HepG2 (cell line): Measurements from ENCODE around the gene DNAJB11. TPM values are rescaled to one million over a fixed set of nuclear protein-coding genes. Genes with fewer than 3 reads are reported as not detected.

Experiments used
- AHR ChIP-seq: IDR thresholded peaks from 2 replicates; pipeline ENCODE4 v1.6.1; 2018; ENCODE audit warnings: missing genetic modification reagents, missing compliant biosample characterization
- CEBPG ChIP-seq: IDR thresholded peaks from 2 replicates; pipeline ENCODE4 v1.6.1; 2016
- DMAP1 ChIP-seq: IDR thresholded peaks from 2 replicates; pipeline ENCODE4 v1.6.1; 2016
- HMGXB4 ChIP-seq, 2 experiments: sonication (generic) in 1 of 2; formaldehyde crosslinking in 1 of 2; IDR thresholded peaks; 2 replicates each; pipeline versions ENCODE4 v1.4.0 to v1.6.1; 2018 to 2020; ENCODE audit warnings: missing genetic modification reagents in 2 of 2, borderline replicate concordance in 1 of 2, low read depth in 1 of 2, mild to moderate bottlenecking in 1 of 2, missing biosample characterization in 1 of 2
- MAF1 ChIP-seq: sonication (generic); formaldehyde crosslinking; IDR thresholded peaks from 2 replicates; pipeline ENCODE4 v1.5.0; 2020; ENCODE audit warnings: missing genetic modification reagents, borderline replicate concordance
- NFAT5 ChIP-seq: sonication (generic); formaldehyde crosslinking; IDR thresholded peaks from 2 replicates; pipeline ENCODE4 v1.4.0; 2020; ENCODE audit warnings: missing genetic modification reagents
- NFIC ChIP-seq: IDR thresholded peaks from 2 replicates; pipeline ENCODE4 v1.6.1; 2012; ENCODE audit warnings: mild to moderate bottlenecking, low read length, inconsistent platforms
- POLR2A ChIP-seq, 2 experiments: IDR thresholded peaks; 2 replicates each; pipeline ENCODE4 v1.6.1; 2011; ENCODE audit warnings: low read depth in 2 of 2, low read length in 2 of 2, mild to moderate bottlenecking in 1 of 2, moderate library complexity in 1 of 2; ENCODE audit not compliant: insufficient read depth in 1 of 2
- SOX13 ChIP-seq, 3 experiments: fragments of 450-650 bp in 1 of 3; sonication (generic) in 1 of 3; formaldehyde crosslinking in 1 of 3; IDR thresholded peaks in 2 of 3; conservative IDR thresholded peaks in 1 of 3; 2 replicates each; pipeline versions ENCODE4 v1.5.0 to v1.6.1; 2016 to 2020; ENCODE audit warnings: antibody characterized with exemption in 1 of 3, mild to moderate bottlenecking in 1 of 3, missing compliant biosample characterization in 1 of 3, missing genetic modification reagents in 1 of 3, moderate library complexity in 1 of 3
- SOX6 ChIP-seq, 2 experiments: fragments of 450-650 bp in 1 of 2; sonication (generic) in 1 of 2; formaldehyde crosslinking in 1 of 2; IDR thresholded peaks; 2 replicates each; pipeline versions ENCODE4 v1.4.0 to v1.6.1; 2017 to 2020; ENCODE audit warnings: antibody characterized with exemption in 1 of 2, mild to moderate bottlenecking in 1 of 2, missing genetic modification reagents in 1 of 2
- TBX2 ChIP-seq: sonication (generic); formaldehyde crosslinking; IDR thresholded peaks from 2 replicates; pipeline ENCODE4 v1.5.0; 2020; ENCODE audit warnings: missing genetic modification reagents, mild to moderate bottlenecking, borderline replicate concordance
- ZBTB4 ChIP-seq: sonication (generic); formaldehyde crosslinking; IDR thresholded peaks from 2 replicates; pipeline ENCODE4 v1.4.0; 2020; ENCODE audit warnings: missing genetic modification reagents, mild to moderate bottlenecking, borderline replicate concordance
- ZNF124 ChIP-seq: sonication (generic); formaldehyde crosslinking; IDR thresholded peaks from 2 replicates; pipeline ENCODE4 v1.4.0; 2020; ENCODE audit warnings: missing genetic modification reagents
- ZNF367 ChIP-seq: sonication (generic); formaldehyde crosslinking; IDR thresholded peaks from 2 replicates; pipeline ENCODE4 v1.4.0; 2020; ENCODE audit warnings: missing genetic modification reagents, borderline replicate concordance
- ZNF546 ChIP-seq: sonication (generic); formaldehyde crosslinking; conservative IDR thresholded peaks from 2 replicates; pipeline ENCODE4 v1.8.1; 2023; ENCODE audit warnings: mild to moderate bottlenecking, missing genetic modification reagents
- ZNF607 ChIP-seq: sonication (generic); formaldehyde crosslinking; IDR thresholded peaks from 2 replicates; pipeline ENCODE4 v1.5.1; 2020; ENCODE audit warnings: missing genetic modification reagents, mild to moderate bottlenecking, borderline replicate concordance
- ZNF720 ChIP-seq: sonication (generic); formaldehyde crosslinking; IDR thresholded peaks from 2 replicates; pipeline ENCODE4 v1.4.0; 2020; ENCODE audit warnings: missing genetic modification reagents
- ZNF850 ChIP-seq: sonication (generic); formaldehyde crosslinking; conservative IDR thresholded peaks from 2 replicates; pipeline ENCODE4 v1.9.0; 2021; ENCODE audit warnings: mild to moderate bottlenecking, missing genetic modification reagents
- polyA plus RNA-seq, 8 experiments: library from polyadenylated mRNA; depleted of rRNA in 3 of 8; stranded (reverse) in 7 of 8; unstranded in 1 of 8; fragments of >200 nt; fragmentation: Illumina TruSeq in 4 of 8; extraction: Trizol in 4 of 8; gene quantifications; 2 replicates each; pipeline versions ENCODE4 v1.2.1 to v1.2.3, GENCODE V29; 2011 to 2016; ENCODE audit warnings: low read depth in 4 of 8, missing spikeins in 1 of 8, mixed read lengths in 1 of 8; ENCODE audit not compliant: insufficient read depth in 1 of 8
- total RNA-seq, 5 experiments: library from RNA; depleted of rRNA; stranded (reverse); fragments of >200 nt; fragmentation: Illumina TruSeq; extraction: Trizol; gene quantifications; 2 replicates each; pipeline ENCODE4 v1.2.3, GENCODE V29; 2016; ENCODE audit warnings: low read depth in 1 of 5

The DNAJB11 gene
- total and polyA plus RNA-seq, 2 of the 13 experiments (the other 11 are each of a cell fraction or from before 2014, with no cell fraction given), result 41.0 to 132 TPM

GRCh38 chr3:186570096-186570940 is at the start of gene DNAJB11 (continued):
- no peak for TF ChIP-seq NFIC
- TF ChIP-seq AHR, result no peak; the same call in 1 of the 2 replicates
- TF ChIP-seq CEBPG (CRISPR knock-in tag), result peak; percentile 94
- no peak for TF ChIP-seq ZNF546 (CRISPR knock-in tag)
- 0 out of 2 replicates have a peak, but pooled peaks have one; percentile 29 for TF ChIP-seq ZNF124 (CRISPR knock-in tag)
- no peak for TF ChIP-seq ZNF850 (CRISPR knock-in tag)
- no peak for TF ChIP-seq ZNF607 (CRISPR knock-in tag)
- TF ChIP-seq ZBTB4 (CRISPR knock-in tag), result no peak
- TF ChIP-seq POLR2A (IDR thresholded peaks at IDR 0.05; ENCODE audit: insufficient read depth in 1 of 2, low read depth in 2 of 2, low read length in 2 of 2), result peak; percentile 87 to 98
- TF ChIP-seq DMAP1 (CRISPR knock-in tag), result 0 out of 2 replicates have a peak, but pooled peaks have one; percentile 66
- no peak for TF ChIP-seq MAF1
- TF ChIP-seq NFAT5 (CRISPR knock-in tag), result 0 out of 2 replicates have a peak, but pooled peaks have one; percentile 44
- TF ChIP-seq SOX13 (IDR thresholded peaks at IDR 0.05), result no peak
- TF ChIP-seq SOX13 (CRISPR knock-in tag; conservative IDR thresholded peaks at IDR 0.05 in 1 of 2, IDR thresholded peaks at IDR 0.05 in 1 of 2), result peak in 1 of 2 experiments; percentile 14; a peak in 1 of 4 replicates
- TF ChIP-seq HMGXB4 (CRISPR knock-in tag; IDR thresholded peaks at IDR 0.05; ENCODE audit: borderline replicate concordance in 1 of 2, low read depth in 1 of 2), result peak; percentile 46 to 52; a peak in 1 of 4 replicates
- TF ChIP-seq TBX2 (CRISPR knock-in tag), result peak; percentile 75
- no peak for TF ChIP-seq ZNF720 (CRISPR knock-in tag)
- no peak for TF ChIP-seq SOX6 (IDR thresholded peaks at IDR 0.05)
- peak; percentile 54 for TF ChIP-seq SOX6 (CRISPR knock-in tag; IDR thresholded peaks at IDR 0.05)
- TF ChIP-seq ZNF367 (CRISPR knock-in tag), result no peak
